Measurements from ENCODE around the gene ASPG. TPM values are rescaled to one million over a fixed set of nuclear protein-coding genes. Genes with fewer than 3 reads are reported as not detected.

The ASPG gene
- total and polyA plus RNA-seq, 2 donors (not counting 1 experiment from before 2014, with no cell fraction given): not detected

- H3K36me3 ChIP-seq (ENCODE audit: control insufficient read depth, insufficient read depth, low read length): no peaks in the 10 kb centered on the region
- H4K20me1 ChIP-seq (ENCODE audit: control insufficient read depth, extremely low read depth, insufficient read depth, low read length): no peaks in the 10 kb centered on the region
- no peak for TF ChIP-seq EZH2 (IDR thresholded peaks at IDR 0.05; ENCODE audit: low read length, missing control alignments)
- TF ChIP-seq CTCF (conservative IDR thresholded peaks at IDR 0.05 in 1 of 2, IDR thresholded peaks at IDR 0.05 in 1 of 2; ENCODE audit: low read depth in 1 of 2, low read length in 2 of 2): no peak
- no peaks in the 10 kb centered on the region for H3K9me3 ChIP-seq (ENCODE audit: control insufficient read depth, insufficient read depth, low read depth, low read length)
- H3K4me2 ChIP-seq (ENCODE audit: extremely low read depth, insufficient read depth, low read length): no peak overlapping the region
- no peak overlapping the region for H3K27ac ChIP-seq (ENCODE audit: insufficient read depth, low read length)
- no peak for DNase-seq (ENCODE audit: low read depth in 2 of 2)
- H2AFZ ChIP-seq (ENCODE audit: low read length): no peak overlapping the region
- no peak overlapping the region for H3K9ac ChIP-seq (ENCODE audit: insufficient read depth, low read length)
- no peaks in the 10 kb centered on the region for H3K27me3 ChIP-seq (ENCODE audit: control insufficient read depth, insufficient read depth, low read length)
- H3K4me1 ChIP-seq (ENCODE audit: control insufficient read depth, extremely low read depth, insufficient read depth, low read length): no peaks in the 10 kb centered on the region
- no peak overlapping the region for H3K4me3 ChIP-seq (replicated peaks in 1 of 4; ENCODE audit: control extremely low read depth in 1 of 4, insufficient read depth in 1 of 4, low read depth in 3 of 4, low read length in 4 of 4)
- H3K79me2 ChIP-seq (ENCODE audit: control insufficient read depth, insufficient read depth, low read length): no peaks in the 10 kb centered on the region
Observed at GRCh38 chr14:104101651-104102281, 16.3 kb downstream of the ASPG start.

GRCh38 chr14:104102282-104102914, 16.9 kb downstream of the ASPG start:
- H3K4me2 ChIP-seq (ENCODE audit: extremely low read depth, insufficient read depth, low read length): no peak overlapping the region
- H3K4me1 ChIP-seq (ENCODE audit: control insufficient read depth, extremely low read depth, insufficient read depth, low read length): no peaks in the 10 kb centered on the region
- H2AFZ ChIP-seq (ENCODE audit: low read length): no peak overlapping the region
- H3K79me2 ChIP-seq (ENCODE audit: control insufficient read depth, insufficient read depth, low read length): no peaks in the 10 kb centered on the region
- H3K27me3 ChIP-seq (ENCODE audit: control insufficient read depth, insufficient read depth, low read length): no peaks in the 10 kb centered on the region
- H3K36me3 ChIP-seq (ENCODE audit: control insufficient read depth, insufficient read depth, low read length): no peaks in the 10 kb centered on the region
- DNase-seq (ENCODE audit: low read depth in 2 of 2): no peak
- no peak overlapping the region for H3K4me3 ChIP-seq (replicated peaks in 1 of 4; ENCODE audit: control extremely low read depth in 1 of 4, insufficient read depth in 1 of 4, low read depth in 3 of 4, low read length in 4 of 4)
- TF ChIP-seq EZH2 (IDR thresholded peaks at IDR 0.05; ENCODE audit: low read length, missing control alignments) (no peak), CTCF (conservative IDR thresholded peaks at IDR 0.05 in 1 of 2, IDR thresholded peaks at IDR 0.05 in 1 of 2; ENCODE audit: low read depth in 1 of 2, low read length in 2 of 2) (no peak)
- no peak overlapping the region for H3K27ac ChIP-seq (ENCODE audit: insufficient read depth, low read length)
- H4K20me1 ChIP-seq (ENCODE audit: control insufficient read depth, extremely low read depth, insufficient read depth, low read length): no peaks in the 10 kb centered on the region
- H3K9me3 ChIP-seq (ENCODE audit: control insufficient read depth, insufficient read depth, low read depth, low read length): no peaks in the 10 kb centered on the region
- no peak overlapping the region for H3K9ac ChIP-seq (ENCODE audit: insufficient read depth, low read length)

GRCh38 chr14:104103061-104103445, 17.6 kb downstream of the ASPG start:
- TF ChIP-seq CTCF (conservative IDR thresholded peaks at IDR 0.05 in 1 of 2, IDR thresholded peaks at IDR 0.05 in 1 of 2; ENCODE audit: low read depth in 1 of 2, low read length in 2 of 2) (no peak), EZH2 (IDR thresholded peaks at IDR 0.05; ENCODE audit: low read length, missing control alignments) (no peak)

More at GRCh38 chr14:104103061-104103445, 17.6 kb downstream of the ASPG start:
- Histone ChIP-seq H3K4me1 (ENCODE audit: control insufficient read depth, extremely low read depth, insufficient read depth, low read length) (no peaks in the 10 kb centered on the region), H3K4me2 (ENCODE audit: extremely low read depth, insufficient read depth, low read length) (no peak overlapping the region), H3K79me2 (ENCODE audit: control insufficient read depth, insufficient read depth, low read length) (no peaks in the 10 kb centered on the region), H2AFZ (ENCODE audit: low read length) (no peak overlapping the region), H3K4me3 (replicated peaks in 1 of 4; ENCODE audit: control extremely low read depth in 1 of 4, insufficient read depth in 1 of 4, low read depth in 3 of 4, low read length in 4 of 4) (no peak overlapping the region), H3K27me3 (ENCODE audit: control insufficient read depth, insufficient read depth, low read length) (no peaks in the 10 kb centered on the region), H3K9ac (ENCODE audit: insufficient read depth, low read length) (no peak overlapping the region), H3K9me3 (ENCODE audit: control insufficient read depth, insufficient read depth, low read depth, low read length) (no peaks in the 10 kb centered on the region), H3K36me3 (ENCODE audit: control insufficient read depth, insufficient read depth, low read length) (no peaks in the 10 kb centered on the region), H3K27ac (ENCODE audit: insufficient read depth, low read length) (no peak overlapping the region), H4K20me1 (ENCODE audit: control insufficient read depth, extremely low read depth, insufficient read depth, low read length) (no peaks in the 10 kb centered on the region)
- DNase-seq (ENCODE audit: low read depth in 2 of 2): no peak
